Measurements from ENCODE around the gene ZNF274.

DNA sequence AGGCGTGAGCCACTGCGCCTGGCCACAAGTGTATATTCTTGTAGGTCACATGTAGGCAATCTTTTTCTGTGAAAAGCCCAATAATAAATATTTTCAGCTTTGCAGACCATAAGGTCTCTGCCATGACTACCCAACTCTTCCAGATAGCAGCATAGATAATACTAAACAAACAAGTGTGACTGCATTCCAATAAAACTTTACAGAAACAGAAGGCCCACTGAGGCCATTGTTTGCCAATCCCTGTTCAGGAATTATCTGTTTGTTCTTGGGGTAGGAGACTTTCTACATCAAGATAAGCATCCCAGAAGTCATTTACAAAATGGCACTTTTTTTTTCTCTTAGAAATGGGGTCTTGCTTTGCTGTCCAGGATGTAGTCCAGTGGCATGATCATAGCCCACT is 29.5 kb upstream of the ZNF274 start:
- TF ChIP-seq, protein P1, sequence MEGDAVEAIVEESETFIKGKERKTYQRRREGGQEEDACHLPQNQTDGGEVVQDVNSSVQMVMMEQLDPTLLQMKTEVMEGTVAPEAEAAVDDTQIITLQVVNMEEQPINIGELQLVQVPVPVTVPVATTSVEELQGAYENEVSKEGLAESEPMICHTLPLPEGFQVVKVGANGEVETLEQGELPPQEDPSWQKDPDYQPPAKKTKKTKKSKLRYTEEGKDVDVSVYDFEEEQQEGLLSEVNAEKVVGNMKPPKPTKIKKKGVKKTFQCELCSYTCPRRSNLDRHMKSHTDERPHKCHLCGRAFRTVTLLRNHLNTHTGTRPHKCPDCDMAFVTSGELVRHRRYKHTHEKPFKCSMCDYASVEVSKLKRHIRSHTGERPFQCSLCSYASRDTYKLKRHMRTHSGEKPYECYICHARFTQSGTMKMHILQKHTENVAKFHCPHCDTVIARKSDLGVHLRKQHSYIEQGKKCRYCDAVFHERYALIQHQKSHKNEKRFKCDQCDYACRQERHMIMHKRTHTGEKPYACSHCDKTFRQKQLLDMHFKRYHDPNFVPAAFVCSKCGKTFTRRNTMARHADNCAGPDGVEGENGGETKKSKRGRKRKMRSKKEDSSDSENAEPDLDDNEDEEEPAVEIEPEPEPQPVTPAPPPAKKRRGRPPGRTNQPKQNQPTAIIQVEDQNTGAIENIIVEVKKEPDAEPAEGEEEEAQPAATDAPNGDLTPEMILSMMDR (IDR thresholded peaks at IDR 0.05; ENCODE audit: low read length), result no peak
- no peak for TF ChIP-seq EZH2 (optimal IDR thresholded peaks at IDR 0.05; ENCODE audit: low read depth, low read length)
- no peak for TF ChIP-seq EZH2phosphoT487 (IDR thresholded peaks at IDR 0.05; ENCODE audit: low read length)

Measured in MM.1S (cell line).